ENCODE data around the gene LIME1. TPM values are rescaled to one million over a fixed set of nuclear protein-coding genes. Genes with fewer than 3 reads are reported as not detected.

The LIME1 gene
- total RNA-seq, 1 experiment from 2014 or later = 13.5 TPM

DNA sequence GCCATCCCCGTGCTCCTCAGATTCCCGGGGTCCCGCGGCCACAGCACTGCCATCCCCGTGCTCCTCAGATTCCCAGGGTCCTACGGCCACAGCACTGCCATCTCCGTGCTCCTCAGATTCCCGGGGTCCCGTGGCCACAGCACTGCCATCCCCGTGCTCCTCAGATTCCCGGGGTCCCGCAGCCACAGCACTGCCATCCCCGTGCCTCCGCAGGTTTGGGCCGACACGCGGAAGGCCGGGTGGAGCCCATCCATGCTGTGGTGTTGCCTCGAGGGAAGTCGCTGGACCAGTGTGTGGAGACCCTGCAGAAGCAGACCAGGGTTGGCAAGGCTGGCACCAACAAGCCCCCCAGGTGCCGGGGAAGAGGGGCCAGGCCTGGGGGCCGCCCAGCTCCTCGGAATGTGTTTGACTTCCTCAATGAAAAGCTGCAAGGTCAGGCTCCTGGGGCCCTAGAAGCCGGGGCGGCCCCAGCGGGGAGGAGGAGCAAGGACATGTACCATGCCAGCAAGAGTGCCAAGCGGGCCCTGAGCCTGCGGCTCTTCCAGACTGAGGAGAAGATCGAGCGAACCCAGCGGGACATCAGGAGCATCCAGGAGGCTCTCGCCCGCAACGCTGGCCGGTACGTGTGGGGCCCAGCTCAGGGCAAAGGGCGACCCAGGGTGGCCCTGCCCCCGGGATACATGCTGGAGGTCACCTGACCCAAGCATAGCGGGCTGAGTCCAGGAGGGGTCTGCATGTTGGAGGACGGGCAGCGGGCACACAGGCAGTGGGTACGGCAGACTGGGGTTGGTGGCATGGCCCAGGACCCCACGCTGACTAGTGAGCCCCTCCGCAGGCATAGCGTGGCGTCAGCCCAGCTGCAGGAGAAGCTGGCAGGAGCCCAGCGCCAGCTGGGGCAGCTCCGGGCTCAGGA is 1.3 kb upstream of the LIME1 start:
- no peak overlapping the region for H3K4ac ChIP-seq (ENCODE audit: low read depth, low read length)
- H3K18ac ChIP-seq (ENCODE audit: insufficient read length, low read depth, low read length) = no peak overlapping the region
- no CpG with 5 or more reads among the region's 48 CpGs for WGBS (ENCODE audit: extremely low coverage, insufficient read length, low lambda C conversion rate)
- Mint-ChIP-seq H3K36me3 (ENCODE audit: insufficient read depth in 1 of 3, low read depth in 3 of 3) (peaks cover 9 to 19% (median 11%) of the 10 kb centered on the region in 3 experiments; a peak in 6 of 7 replicates), H3K4me3 (no peak overlapping the region), H3K4me1 (no peaks in the 10 kb centered on the region), H3K9me3 (no peaks in the 10 kb centered on the region), H3K27ac (no peak overlapping the region), H3K27me3 (ENCODE audit: low read depth) (no peaks in the 10 kb centered on the region; the same call in 1 of the 2 replicates)
- no peaks in the 10 kb centered on the region for H3K79me2 ChIP-seq (ENCODE audit: insufficient read depth, low read length)
- no peak overlapping the region for H4K5ac ChIP-seq (ENCODE audit: insufficient read length, low read depth, low read length)
- no peak for TF ChIP-seq CTCF (conservative IDR thresholded peaks at IDR 0.05)
- H3K4me1 ChIP-seq (ENCODE audit: insufficient read depth, low read length) = no peaks in the 10 kb centered on the region
- no peaks in the 10 kb centered on the region for H4K20me1 ChIP-seq (ENCODE audit: control insufficient read depth, insufficient read depth, insufficient read length)
- no peak overlapping the region for H2BK120ac ChIP-seq (ENCODE audit: low read depth, low read length, poor library complexity, severe bottlenecking)
- H3T11ph ChIP-seq (ENCODE audit: low read length) = no peak overlapping the region
- H3K23ac ChIP-seq (ENCODE audit: insufficient read length, low read depth, low read length) = no peak overlapping the region
- H3K14ac ChIP-seq (ENCODE audit: insufficient read depth, low read length) = no peak overlapping the region
- no peak overlapping the region for H3K9ac ChIP-seq (ENCODE audit: extremely low read depth, insufficient read length, low read length)
- H3K56ac ChIP-seq (ENCODE audit: insufficient read length, low read depth, low read length) = no peak overlapping the region
- no peak overlapping the region for H3K27ac ChIP-seq (ENCODE audit: insufficient read length, low read depth, low read length)
- H2BK20ac ChIP-seq (ENCODE audit: low read depth, low read length, poor library complexity, severe bottlenecking) = no peak overlapping the region
- no peak for DNase-seq
- H2AFZ ChIP-seq (ENCODE audit: low read length) = no peak overlapping the region
- no peak overlapping the region for H2BK5ac ChIP-seq (ENCODE audit: insufficient read length, low read length)
- H3K27me3 ChIP-seq (ENCODE audit: insufficient read depth, low read length) = no peaks in the 10 kb centered on the region
- no peak overlapping the region for H3K4me2 ChIP-seq (ENCODE audit: insufficient read depth, insufficient read length, low read length)
- no peaks in the 10 kb centered on the region for H3K9me3 ChIP-seq (ENCODE audit: control insufficient read depth, low read depth, low read length)
- no peaks in the 10 kb centered on the region for H3K79me1 ChIP-seq (ENCODE audit: insufficient read depth, low read depth, low read length, poor library complexity, severe bottlenecking)
- no peak overlapping the region for H4K91ac ChIP-seq (ENCODE audit: insufficient read length, low read depth, low read length)
- no peak overlapping the region for H2BK12ac ChIP-seq (ENCODE audit: insufficient read length, low read depth, low read length)
- no peak overlapping the region for H2AK5ac ChIP-seq (ENCODE audit: insufficient read length, low read length)
- H3K23me2 ChIP-seq (ENCODE audit: insufficient read length, low read depth, low read length, poor library complexity, severe bottlenecking) = no peaks in the 10 kb centered on the region
- no peak overlapping the region for H4K8ac ChIP-seq (replicated peaks; ENCODE audit: insufficient read length, low read depth, low read length)
- H2BK15ac ChIP-seq (ENCODE audit: low read depth, low read length) = no peak overlapping the region
